Stimulated activated CD8-positive, alpha-beta memory T cell treated with anti-CD3 and anti-CD28 coated beads, Interleukin-4, amount 100 ng/mL, for 24 hours (primary cell): Measurements from ENCODE around the gene PAK1IP1.
A peak's percentile ranks its signal among the peaks of the same experiment; 100 is the strongest.
"Not testable (repeated sequence)": the region's sequence is repeated elsewhere in the genome, so short reads cannot be mapped to it uniquely, and the experiment has no call there.

ENCODE experiments used
- DNase-seq: peaks from one replicate; pipeline ENCODE4 v3.0.0-alpha.2; 2020; ENCODE audit warnings: low read depth

PAK1IP1 gene

DNA sequence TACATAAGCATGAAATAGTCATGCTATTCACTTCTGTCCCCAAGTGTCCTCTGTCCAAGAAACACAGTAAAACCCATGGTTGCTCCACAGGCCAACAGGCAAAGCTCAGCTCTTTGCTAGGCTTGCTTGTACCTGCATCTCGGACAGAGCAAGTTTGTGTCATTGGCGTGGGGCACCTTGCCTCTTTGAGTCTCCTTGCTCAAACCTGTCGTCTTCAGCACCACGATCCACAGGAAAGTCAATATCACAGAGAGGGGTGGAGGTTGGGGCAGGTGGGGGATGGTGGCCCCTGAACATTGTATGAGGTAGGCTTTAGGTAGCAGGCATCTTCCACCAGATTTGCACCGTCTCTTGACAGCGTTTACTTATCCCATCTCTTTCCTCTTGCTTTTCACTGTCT lies 48.7 kb downstream of the PAK1IP1 start:
- no peak for DNase-seq

DNA sequence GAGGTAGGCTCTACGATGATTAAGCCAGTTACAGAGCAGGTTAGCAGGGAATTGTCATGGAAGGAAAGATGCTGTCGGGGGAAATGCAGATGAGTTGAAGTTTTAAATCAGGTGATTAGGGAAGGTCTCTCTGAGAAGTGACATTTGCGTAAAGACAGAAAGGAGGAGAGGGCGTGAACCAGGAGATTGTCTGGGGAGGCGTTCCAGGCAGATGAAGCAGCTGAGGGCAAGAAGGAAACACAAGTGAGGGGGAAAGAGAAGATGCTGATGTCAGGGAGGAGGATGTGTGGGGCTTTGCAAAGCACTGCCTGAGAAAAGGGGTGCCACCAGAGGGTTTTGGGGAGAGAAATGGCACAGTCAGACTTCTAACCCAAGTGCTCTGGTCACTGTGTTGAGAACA lies 50.3 kb downstream of the PAK1IP1 start:
- no peak for DNase-seq

DNA sequence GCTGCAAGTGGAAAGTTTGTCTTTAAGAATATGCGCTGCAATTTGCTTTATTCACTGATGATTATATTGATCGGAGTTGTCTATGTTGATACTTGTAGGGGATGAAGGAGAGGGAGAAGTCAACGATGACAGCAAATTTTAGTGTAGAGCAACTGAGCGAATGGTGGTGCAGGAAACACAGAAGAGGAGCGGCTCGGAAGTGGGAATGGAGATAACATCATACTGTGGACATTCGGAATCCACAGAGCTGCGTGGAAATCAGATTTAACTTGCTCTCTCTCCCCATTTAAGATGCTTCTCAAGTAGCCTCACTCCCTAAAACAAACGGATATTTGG lies 52.1 kb downstream of the PAK1IP1 start:
- no peak for DNase-seq

DNA sequence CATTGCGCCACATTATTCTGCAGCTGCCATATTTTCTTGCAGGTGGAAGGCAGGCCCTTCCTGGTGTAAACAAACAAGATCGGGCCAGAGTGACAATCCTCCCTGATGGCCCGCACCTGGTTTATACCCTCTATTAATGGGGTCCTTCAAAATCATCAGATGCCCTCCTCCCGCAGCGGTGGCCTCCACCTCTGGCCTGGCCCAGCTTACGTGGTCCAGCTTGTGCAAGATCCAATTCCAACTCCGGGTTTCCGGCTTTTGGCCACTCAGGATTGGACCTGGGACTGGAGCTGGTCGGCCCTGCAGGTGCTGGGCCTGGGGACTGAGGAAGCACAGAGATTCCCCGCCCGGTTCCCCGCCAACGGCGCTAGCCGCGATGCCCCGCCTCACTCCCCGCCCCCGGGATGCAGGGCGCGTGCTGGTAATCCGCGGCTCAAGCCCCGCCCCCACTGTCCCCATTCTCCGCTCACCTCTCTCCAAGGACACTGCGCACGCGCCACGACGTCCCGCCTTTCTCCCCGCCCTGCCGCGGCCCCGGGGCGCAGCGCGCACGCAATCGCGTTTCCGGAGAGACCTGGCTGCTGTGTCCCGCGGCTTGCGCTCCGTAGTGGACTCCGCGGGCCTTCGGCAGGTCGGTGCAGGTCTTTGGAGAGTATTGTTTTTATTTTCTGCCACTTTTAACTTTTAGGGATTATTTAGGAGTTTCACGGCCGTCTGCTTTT lies 52.6 kb downstream of the PAK1IP1 start, which contains the start of gene TMEM14B:
Gene TMEM14B (plus strand): TSS at position 555 of the 722 bp plus-strand sequence. CDS start 1,441 bp downstream, outside the sequence.
- DNase-seq = peak; percentile 100

DNA sequence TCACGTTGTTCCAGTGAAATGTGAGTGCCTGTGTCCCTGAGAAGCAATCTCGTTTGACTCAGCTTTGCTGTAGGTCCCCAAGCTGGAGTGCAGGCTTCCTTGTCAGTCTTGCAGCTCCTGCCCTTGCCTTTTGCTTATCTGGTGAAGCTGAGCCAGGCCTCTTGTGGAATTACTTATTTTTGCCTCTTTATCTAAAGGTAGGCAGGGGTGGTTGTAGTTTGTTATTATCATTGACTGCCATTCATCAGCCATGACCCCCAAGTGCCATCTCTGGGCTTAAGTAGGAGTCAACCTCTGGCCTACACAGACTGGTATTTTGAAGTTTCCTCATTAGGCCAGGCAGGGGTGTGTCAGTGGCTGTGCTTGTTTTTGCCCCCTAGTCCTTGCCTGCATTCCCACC lies 55.0 kb downstream of the PAK1IP1 start:
- DNase-seq = no peak

DNA sequence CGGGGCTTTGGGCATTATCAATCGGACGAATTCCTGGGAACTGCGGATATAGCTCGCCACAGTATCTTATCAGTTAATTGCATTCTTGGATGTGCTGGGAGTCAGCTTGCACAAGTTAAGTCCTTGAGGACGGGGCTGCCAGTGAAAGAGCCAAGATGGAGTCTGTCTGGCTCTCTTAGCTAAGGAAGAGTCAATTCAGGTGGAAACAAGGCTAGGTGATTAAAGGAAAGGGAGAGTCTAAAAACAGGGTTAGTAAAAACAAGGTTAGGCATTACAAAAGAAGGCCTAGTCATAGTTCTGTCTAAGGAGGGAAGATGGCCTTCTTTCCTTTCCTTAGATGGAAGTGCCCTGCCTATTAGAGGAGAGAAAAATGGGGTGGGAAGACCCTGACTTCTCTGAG lies 55.8 kb downstream of the PAK1IP1 start:
- not testable (repeated sequence) for DNase-seq

DNA sequence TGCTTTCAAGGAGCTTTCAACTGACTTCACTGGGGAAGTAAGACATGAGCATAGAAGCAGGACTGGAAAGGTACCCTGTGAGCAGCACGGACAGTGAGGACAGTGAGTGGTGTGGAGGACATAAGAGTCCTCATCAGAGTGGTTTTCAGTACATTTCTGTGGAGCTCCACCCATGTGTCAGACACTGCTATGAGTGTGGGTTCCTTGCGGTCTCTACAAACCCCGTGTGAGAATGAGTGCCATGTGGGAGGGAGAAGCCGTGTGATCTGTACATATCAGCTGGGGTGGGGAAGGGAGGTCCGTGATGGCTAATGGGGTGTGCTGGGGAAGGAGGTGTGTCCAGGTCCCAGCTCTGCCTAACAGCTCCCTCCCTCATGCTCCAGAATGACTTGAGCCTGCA lies 57.0 kb downstream of the PAK1IP1 start:
- not testable (repeated sequence) for DNase-seq

DNA sequence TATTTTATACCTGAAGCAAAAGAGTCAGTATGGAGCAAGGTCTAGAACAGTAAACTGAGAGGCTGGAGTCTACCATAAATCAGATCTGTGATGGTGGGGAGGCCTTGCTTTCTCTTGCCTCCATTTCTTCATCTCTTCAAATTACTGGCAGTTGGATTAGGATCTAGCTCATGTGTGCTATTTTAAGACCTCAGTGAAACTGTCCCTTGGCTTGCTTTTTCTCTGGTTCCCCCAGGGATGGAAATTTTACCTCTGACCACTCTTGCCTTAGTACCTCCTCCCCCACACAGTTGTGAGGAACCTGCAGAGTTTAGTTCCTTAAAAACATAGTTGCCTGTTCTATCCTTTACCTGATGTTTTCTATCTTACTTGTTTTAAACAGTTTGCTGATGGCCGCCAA lies 61.3 kb downstream of the PAK1IP1 start:
- DNase-seq = no peak
